GM18858 (cell line): ENCODE measurements around the gene TBX18.

Experiments
- ATAC-seq: cut with Tn5 transposase; IDR thresholded peaks from one replicate; pipeline ENCODE4 v1.9.1; 2021; ENCODE audit not compliant: unreplicated experiment

Gene TBX18

GRCh38 chr6:84675651-84676050, 88.7 kb downstream of the TBX18 start:
- ATAC-seq, result no peak

GRCh38 chr6:84674395-84674794, 90.0 kb downstream of the TBX18 start:
- ATAC-seq, result no peak

- no peak for ATAC-seq
Observed at GRCh38 chr6:84671183-84671582, 93.2 kb downstream of the TBX18 start.

DNA sequence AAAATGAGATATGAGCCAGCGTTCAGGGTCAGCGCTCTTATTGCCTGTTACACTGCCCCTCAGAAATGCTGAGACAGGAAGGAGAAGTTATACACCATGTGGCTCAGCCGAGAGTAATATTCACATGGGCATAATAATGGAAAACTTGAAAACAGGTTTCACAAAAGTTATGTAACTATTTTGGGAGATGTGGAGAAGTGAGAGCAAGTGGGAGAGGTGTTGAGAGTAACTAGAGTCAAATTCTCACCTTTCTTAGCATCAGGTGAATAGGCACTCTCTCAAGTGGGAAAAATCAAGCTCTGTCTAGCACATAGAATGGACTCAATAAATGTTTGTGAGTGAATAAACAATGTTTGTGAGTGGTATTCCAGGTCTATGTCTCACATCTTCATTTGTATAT, 94.5 kb downstream of the TBX18 start:
- no peak for ATAC-seq

GRCh38 chr6:84667252-84668213, 96.9 kb downstream of the TBX18 start:
- no peak for ATAC-seq

- ATAC-seq, result no peak
Observed at GRCh38 chr6:84665401-84665800, 99.0 kb downstream of the TBX18 start.

DNA sequence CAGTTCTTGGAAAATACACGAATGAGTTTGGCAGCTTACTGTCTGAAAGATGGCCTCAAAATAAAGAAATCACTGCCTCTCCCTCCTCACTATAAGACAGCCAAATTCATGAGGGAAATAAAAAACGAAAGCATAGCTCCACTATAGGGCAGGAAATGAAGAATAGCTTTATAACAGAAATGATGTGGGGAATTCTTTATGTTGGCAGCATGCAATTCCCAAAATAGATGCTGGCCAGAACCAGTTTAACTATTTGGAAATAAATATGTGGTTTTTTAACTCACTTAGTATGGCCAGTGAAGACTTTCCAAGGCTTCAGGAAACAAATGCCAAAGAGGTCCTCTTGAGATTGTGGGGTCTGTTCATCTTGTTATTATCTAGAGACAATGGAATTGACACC, 100.5 kb downstream of the TBX18 start:
- ATAC-seq, result no peak

DNA sequence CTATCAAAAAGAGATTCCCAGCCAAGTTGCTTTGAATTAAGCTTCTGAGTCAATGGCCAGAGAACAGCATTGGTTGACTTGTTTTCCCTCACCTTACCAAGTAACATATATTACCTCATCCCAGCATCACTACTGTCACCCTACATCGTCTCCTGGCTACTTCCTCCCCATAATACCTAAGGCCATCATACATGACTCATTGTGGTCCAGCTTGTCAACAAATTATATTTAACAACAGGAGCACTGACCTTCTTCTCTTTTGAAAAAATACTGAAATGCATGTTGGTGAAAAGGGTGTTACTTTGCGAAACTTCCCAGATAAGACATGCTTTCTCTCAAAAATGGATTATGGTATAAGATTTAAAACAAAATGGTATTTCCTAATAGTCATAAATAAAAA, 106.9 kb downstream of the TBX18 start:
- ATAC-seq, result no peak

- ATAC-seq, result no peak
Observed at GRCh38 chr6:84657025-84657424, 107.4 kb downstream of the TBX18 start.

- ATAC-seq, result no peak
Observed at GRCh38 chr6:84653027-84653551, 111.3 kb downstream of the TBX18 start.

- no peak for ATAC-seq
Observed at GRCh38 chr6:84652356-84653026, 111.9 kb downstream of the TBX18 start.

DNA sequence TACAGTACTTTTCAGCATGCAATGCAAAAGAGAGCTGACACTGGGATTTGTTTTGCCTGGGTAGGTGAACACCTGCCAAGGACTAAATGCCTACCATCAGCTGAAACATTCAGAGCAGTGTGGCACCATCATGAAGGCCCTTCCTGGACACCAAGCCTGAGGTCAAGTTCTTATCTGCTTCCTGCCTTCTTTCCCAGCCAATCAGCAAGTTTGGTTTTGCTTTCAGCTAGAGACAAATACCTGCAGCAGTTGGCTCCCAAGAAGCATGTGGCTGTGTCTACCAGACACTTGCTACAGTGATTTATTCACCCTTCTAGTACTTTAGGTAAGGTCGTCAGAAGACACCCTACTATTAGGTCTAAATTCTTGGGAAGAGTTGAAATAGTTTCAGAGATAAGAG, 112.8 kb downstream of the TBX18 start:
- ATAC-seq, result no peak

- no peak for ATAC-seq
Observed at GRCh38 chr6:84648444-84648843, 116.0 kb downstream of the TBX18 start.

DNA sequence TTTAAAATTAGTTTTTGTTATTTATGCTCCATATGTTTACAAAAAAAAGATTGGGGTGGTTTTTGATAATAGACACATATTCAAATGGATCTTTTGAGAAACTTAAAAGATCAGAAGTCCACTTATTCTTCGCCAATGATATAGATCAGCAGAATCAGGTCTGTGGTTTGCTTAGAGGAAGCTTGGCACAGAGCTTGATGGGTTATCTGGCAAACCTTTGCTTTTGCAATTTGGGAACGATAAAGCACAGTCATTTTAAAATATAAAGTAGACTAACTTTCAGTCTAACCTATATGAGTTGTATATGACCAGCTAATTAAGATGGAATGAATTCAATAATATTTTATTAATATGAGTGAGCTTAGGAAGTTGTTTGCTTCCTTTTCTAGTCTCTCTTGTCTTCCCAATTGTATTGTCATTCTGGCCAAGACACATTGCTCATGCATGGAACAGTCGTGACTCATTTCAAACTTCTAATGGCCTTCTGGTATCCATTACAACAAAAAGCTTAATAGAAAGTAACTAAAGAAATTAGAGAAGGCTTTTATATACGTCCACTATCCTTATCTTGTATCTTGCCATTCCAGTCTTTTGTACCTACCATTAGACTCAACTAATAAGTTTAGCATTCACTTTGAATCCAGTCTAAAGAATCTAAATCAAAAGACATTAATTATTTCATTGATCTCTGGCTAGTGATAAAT, 118.7 kb downstream of the TBX18 start:
- no peak for ATAC-seq

DNA sequence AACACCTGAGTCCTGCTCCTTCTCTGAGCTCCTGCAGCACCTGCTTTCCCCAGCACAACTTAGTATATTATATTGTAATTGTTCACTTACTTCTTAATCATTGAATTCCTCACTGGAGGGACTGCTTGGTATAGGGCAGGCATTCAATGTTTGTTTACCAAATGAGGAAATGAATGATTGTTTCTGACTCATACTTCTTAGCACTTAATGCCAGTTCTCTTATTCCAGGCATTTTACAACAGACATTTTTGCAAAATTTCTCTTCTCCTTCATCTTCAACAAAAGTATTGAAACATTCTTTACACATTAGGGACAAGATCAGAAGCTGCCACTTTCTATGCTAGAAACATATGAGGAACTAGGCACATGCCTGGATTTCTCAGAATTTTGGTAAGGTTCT, 119.4 kb downstream of the TBX18 start:
- ATAC-seq, result no peak

GRCh38 chr6:84643778-84644177, 120.6 kb downstream of the TBX18 start:
- ATAC-seq, result no peak

DNA sequence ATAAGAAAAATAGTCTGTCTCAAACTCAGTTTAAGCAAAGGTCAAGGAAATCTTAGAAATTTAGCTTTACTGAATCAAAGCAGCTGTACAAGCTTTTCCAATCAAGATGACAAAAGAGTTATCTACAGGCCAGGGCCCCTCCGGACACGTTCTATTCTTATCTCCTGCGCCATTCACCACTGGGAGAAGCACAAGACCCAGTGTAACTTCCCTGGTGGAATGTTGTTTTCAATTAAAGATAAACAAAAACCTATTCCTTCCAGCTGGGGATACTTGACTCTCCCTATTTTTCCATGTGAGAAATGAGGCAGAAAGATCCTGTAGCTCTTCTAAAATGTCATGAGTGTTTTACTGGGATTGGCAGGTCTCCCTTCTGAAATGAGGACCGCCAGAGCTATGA, 123.3 kb downstream of the TBX18 start:
- ATAC-seq, result no peak

- ATAC-seq, result no peak
Observed at GRCh38 chr6:84639396-84639795, 125.0 kb downstream of the TBX18 start.

- no peak for ATAC-seq
Observed at GRCh38 chr6:84638286-84638685, 126.1 kb downstream of the TBX18 start.
